ENCODE results near the gene TDP2. TPM values are rescaled to one million over a fixed set of nuclear protein-coding genes. Genes with fewer than 3 reads are reported as not detected.

Gene TDP2
- polyA plus RNA-seq, 1 donor from 2014 or later: 49.0 TPM

DNA sequence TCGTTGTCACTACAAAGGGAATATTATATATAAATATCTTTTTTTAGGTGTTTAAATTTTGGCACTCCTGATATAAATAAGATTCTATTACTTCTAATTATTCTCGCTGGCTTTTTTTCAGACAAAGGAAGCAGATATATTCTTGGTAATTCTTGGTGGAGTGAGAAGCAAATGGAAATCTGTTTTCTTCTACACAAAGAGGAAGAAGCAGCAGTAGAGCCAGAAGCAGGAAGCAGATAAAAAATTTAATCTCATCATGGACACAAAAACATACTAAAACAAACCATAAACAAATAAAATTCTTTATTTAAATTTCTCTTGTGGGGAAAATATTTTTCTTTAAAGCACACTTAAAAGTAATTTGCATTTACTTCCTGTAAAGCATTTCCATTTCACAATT lies 17.0 kb downstream of the TDP2 start:
- H3K9ac ChIP-seq (ENCODE audit: low read length): no peak overlapping the region
- no peaks in the 10 kb centered on the region for H3K27me3 ChIP-seq (ENCODE audit: insufficient read depth, low read depth, low read length)
- H3K9me3 ChIP-seq (ENCODE audit: low read length): no peaks in the 10 kb centered on the region
- H3K4me2 ChIP-seq (ENCODE audit: low read length): no peak overlapping the region
- no peaks in the 10 kb centered on the region for H3F3A ChIP-seq (ENCODE audit: insufficient read depth, low read length, poor library complexity, severe bottlenecking)
- no peaks in the 10 kb centered on the region for H3K9me2 ChIP-seq (ENCODE audit: insufficient read depth, low read length)
- no peak overlapping the region for H2AFZ ChIP-seq (ENCODE audit: low read depth, low read length)
- no peaks in the 10 kb centered on the region for H4K20me1 ChIP-seq (ENCODE audit: insufficient read depth)
- H3K4me3 ChIP-seq (ENCODE audit: low read length): no peak overlapping the region
- no peak for TF ChIP-seq EZH2 (IDR thresholded peaks at IDR 0.05; ENCODE audit: borderline replicate concordance, insufficient read depth, low read length, poor library complexity, severe bottlenecking)
- TF ChIP-seq MXI1 (conservative IDR thresholded peaks at IDR 0.05; ENCODE audit: poor library complexity, severe bottlenecking): no peak
- TF ChIP-seq, protein P1, sequence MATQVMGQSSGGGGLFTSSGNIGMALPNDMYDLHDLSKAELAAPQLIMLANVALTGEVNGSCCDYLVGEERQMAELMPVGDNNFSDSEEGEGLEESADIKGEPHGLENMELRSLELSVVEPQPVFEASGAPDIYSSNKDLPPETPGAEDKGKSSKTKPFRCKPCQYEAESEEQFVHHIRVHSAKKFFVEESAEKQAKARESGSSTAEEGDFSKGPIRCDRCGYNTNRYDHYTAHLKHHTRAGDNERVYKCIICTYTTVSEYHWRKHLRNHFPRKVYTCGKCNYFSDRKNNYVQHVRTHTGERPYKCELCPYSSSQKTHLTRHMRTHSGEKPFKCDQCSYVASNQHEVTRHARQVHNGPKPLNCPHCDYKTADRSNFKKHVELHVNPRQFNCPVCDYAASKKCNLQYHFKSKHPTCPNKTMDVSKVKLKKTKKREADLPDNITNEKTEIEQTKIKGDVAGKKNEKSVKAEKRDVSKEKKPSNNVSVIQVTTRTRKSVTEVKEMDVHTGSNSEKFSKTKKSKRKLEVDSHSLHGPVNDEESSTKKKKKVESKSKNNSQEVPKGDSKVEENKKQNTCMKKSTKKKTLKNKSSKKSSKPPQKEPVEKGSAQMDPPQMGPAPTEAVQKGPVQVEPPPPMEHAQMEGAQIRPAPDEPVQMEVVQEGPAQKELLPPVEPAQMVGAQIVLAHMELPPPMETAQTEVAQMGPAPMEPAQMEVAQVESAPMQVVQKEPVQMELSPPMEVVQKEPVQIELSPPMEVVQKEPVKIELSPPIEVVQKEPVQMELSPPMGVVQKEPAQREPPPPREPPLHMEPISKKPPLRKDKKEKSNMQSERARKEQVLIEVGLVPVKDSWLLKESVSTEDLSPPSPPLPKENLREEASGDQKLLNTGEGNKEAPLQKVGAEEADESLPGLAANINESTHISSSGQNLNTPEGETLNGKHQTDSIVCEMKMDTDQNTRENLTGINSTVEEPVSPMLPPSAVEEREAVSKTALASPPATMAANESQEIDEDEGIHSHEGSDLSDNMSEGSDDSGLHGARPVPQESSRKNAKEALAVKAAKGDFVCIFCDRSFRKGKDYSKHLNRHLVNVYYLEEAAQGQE (IDR thresholded peaks at IDR 0.05; ENCODE audit: borderline replicate concordance): no peak
- TF ChIP-seq EP300 (conservative IDR thresholded peaks at IDR 0.05; ENCODE audit: poor library complexity, severe bottlenecking): no peak
- TF ChIP-seq RAD21 (conservative IDR thresholded peaks at IDR 0.05): no peak
- TF ChIP-seq POLR2AphosphoS5 (IDR thresholded peaks at IDR 0.05): no peak
- no peak for TF ChIP-seq TAF1 (IDR thresholded peaks at IDR 0.05; ENCODE audit: low read depth)
- TF ChIP-seq, protein P2, sequence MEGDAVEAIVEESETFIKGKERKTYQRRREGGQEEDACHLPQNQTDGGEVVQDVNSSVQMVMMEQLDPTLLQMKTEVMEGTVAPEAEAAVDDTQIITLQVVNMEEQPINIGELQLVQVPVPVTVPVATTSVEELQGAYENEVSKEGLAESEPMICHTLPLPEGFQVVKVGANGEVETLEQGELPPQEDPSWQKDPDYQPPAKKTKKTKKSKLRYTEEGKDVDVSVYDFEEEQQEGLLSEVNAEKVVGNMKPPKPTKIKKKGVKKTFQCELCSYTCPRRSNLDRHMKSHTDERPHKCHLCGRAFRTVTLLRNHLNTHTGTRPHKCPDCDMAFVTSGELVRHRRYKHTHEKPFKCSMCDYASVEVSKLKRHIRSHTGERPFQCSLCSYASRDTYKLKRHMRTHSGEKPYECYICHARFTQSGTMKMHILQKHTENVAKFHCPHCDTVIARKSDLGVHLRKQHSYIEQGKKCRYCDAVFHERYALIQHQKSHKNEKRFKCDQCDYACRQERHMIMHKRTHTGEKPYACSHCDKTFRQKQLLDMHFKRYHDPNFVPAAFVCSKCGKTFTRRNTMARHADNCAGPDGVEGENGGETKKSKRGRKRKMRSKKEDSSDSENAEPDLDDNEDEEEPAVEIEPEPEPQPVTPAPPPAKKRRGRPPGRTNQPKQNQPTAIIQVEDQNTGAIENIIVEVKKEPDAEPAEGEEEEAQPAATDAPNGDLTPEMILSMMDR (IDR thresholded peaks at IDR 0.05; ENCODE audit: poor library complexity, severe bottlenecking): no peak
- no peak for TF ChIP-seq SMC3 (conservative IDR thresholded peaks at IDR 0.05; ENCODE audit: poor library complexity)
- no peaks in the 10 kb centered on the region for H3K79me2 ChIP-seq (replicated peaks; ENCODE audit: insufficient read depth, low read length)
- H3K27ac ChIP-seq (ENCODE audit: low read length): no peak overlapping the region
- H3K36me3 ChIP-seq (ENCODE audit: insufficient read depth, low read length): peaks cover 14% of the 10 kb centered on the region

DNA sequence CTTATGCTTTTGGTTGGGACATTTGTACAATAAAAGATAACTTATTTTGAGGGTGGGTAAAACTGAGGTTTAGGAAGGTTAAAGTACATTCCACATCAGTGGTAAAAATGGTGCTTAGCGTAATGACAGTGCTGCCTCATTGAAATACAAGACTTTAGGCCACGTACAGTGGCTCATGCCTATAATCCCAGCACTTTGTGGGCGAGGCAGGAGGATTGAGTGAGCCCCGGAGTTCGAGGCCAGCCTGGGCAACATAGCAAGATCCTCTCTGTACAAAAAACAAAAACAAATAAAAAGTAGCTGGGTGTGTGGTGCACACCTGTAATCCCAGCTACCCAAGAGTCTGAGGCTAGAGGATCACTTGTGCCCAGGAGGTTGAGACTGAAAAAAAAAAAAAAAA lies 18.4 kb downstream of the TDP2 start:
- Histone ChIP-seq H2AFZ (ENCODE audit: low read depth, low read length) (no peak overlapping the region), H3K27ac (ENCODE audit: low read length) (no peak overlapping the region), H3K9ac (ENCODE audit: low read length) (no peak overlapping the region), H4K20me1 (ENCODE audit: insufficient read depth) (no peaks in the 10 kb centered on the region), H3K4me3 (ENCODE audit: low read length) (no peak overlapping the region), H3F3A (ENCODE audit: insufficient read depth, low read length, poor library complexity, severe bottlenecking) (no peaks in the 10 kb centered on the region), H3K27me3 (ENCODE audit: insufficient read depth, low read depth, low read length) (no peaks in the 10 kb centered on the region), H3K9me3 (ENCODE audit: low read length) (no peaks in the 10 kb centered on the region), H3K79me2 (replicated peaks; ENCODE audit: insufficient read depth, low read length) (no peaks in the 10 kb centered on the region), H3K4me2 (ENCODE audit: low read length) (no peak overlapping the region), H3K9me2 (ENCODE audit: insufficient read depth, low read length) (no peaks in the 10 kb centered on the region), H3K36me3 (ENCODE audit: insufficient read depth, low read length) (peaks cover 11% of the 10 kb centered on the region)
- TF ChIP-seq, protein P2 (IDR thresholded peaks at IDR 0.05; ENCODE audit: poor library complexity, severe bottlenecking): no peak
- TF ChIP-seq EZH2 (IDR thresholded peaks at IDR 0.05; ENCODE audit: borderline replicate concordance, insufficient read depth, low read length, poor library complexity, severe bottlenecking) (no peak), TAF1 (IDR thresholded peaks at IDR 0.05; ENCODE audit: low read depth) (no peak), SMC3 (conservative IDR thresholded peaks at IDR 0.05; ENCODE audit: poor library complexity) (no peak), RAD21 (conservative IDR thresholded peaks at IDR 0.05) (no peak), POLR2AphosphoS5 (IDR thresholded peaks at IDR 0.05) (no peak), MXI1 (conservative IDR thresholded peaks at IDR 0.05; ENCODE audit: poor library complexity, severe bottlenecking) (no peak)
- TF ChIP-seq, protein P1 (IDR thresholded peaks at IDR 0.05; ENCODE audit: borderline replicate concordance): no peak

Data from neural cell (in vitro differentiated cells).